HG03025 (cell line): ENCODE measurements around the gene COX10.
"Not testable (repeated sequence)": the region's sequence is repeated elsewhere in the genome, so short reads cannot be mapped to it uniquely, and the experiment has no call there.

Experiments used
- ATAC-seq: cut with Tn5 transposase; IDR thresholded peaks from one replicate; pipeline ENCODE4 v1.9.1; 2021; ENCODE audit warnings: mild to moderate bottlenecking, moderate library complexity; ENCODE audit not compliant: unreplicated experiment, low FRiP score

The COX10 gene

DNA sequence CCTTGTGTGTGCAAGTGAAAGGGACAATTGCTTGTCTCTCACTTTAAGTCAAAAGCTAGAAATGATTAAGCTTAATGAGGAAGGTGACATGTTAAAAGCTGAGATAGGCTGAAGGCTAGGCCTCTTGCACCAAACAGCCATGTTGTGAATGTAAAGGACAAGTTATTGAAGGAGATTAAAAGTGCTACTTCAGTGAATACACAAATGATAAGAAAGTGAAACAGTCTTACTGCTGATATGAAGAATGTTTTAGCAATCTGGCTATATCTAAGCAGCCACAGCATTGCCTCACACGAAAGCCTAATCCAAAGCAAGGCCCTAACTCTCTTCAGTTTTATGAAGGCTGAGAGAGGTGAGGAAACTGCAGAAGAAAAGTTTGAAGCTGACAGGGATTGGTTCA, 96.3 kb downstream of the COX10 start:
- ATAC-seq, result no peak

DNA sequence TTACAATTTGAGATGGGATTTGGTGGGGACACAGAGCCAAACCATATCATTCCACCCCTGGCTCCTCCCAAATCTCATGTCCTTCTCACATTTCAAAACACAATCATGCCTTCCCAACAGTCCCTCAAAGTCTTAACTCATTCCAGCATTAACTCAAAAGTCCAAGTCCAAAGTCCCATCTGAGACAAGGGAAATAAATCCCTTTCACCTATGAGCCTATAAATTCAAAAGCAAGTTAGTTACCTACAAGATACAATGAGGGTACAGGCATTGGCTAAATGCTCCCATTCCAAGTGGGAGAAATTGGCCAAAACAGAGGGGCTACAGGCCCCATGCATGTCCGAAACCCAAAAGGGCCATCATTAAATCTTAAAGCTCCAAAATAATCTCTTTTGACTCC, 98.5 kb downstream of the COX10 start:
- not testable (repeated sequence) for ATAC-seq

DNA sequence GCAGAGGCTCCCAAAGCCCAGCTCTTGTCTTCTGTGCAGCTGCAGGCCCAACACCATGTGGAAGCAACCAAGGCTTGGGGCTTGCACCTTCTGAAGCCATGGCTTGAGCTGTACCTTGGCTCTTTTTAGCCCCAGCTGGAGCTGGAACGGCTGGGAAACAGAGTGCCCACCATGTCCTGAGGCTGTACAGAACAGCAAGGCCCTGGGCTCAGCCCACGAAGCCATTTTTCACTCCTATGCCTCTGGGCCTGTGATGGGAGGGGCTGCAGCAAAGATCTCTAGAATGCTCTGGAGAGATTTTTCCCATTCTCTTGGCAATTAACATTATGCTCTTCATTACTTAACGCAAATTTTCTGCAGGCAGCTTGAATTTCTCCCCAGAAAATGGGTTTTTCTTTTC, 99.3 kb downstream of the COX10 start:
- ATAC-seq, result no peak

DNA sequence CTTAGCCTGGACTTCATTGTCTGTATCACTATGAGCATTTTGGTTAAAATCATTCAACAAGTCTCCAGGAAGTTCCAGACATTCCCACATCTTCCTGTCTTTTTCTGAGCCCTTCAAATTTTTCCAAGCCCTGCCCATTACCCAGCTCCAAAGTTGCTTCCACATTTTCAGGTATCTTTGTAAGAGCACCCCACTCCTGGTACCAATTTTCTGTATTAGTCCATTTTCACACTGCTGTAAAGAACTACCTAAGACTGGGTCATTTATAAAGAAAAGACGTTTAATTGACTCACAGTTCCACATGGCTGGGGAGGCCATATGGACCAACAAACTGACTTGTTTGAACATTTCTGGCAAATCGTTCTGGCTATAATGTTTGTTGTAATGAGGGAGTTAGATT, 100.0 kb downstream of the COX10 start:
- no peak for ATAC-seq

DNA sequence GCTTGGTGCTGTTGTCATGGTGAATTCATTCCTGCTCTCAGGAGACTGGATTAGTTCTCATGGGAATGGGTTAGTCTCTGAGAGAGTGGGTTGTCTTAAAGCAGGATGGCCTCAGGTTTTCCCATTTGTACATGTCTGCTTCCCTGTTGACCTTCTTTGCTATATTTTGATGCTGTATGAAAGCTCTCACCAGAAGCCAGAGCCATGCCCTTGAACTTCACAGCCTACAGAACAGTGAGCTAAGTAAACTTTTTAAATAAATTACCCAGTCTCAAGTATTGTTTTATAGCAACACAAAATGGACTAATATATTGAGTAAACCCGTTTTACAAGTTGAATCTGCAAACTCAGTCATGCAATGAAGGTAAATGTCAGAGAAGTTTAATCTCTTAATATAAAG, 100.6 kb downstream of the COX10 start:
- no peak for ATAC-seq

DNA sequence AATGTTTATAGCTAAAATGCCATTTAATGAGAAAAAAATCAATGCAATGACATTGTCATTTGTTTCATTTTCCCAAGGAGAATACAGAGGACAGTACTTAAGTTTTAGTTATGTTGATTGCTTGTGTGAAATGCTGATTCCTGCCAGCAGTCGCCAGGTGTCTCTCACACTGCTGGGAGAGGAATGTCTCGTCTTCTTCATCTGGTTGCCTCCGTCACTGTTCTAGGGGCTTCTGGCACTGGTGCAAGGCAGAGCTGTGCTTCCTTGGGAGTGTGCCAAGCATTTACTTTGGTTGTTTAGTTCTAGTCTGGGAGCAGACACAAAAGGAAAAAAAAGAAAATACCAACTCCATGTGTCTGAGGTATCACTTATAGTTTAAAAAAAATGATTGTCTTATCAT, 107.7 kb downstream of the COX10 start:
- not testable (repeated sequence) for ATAC-seq

DNA sequence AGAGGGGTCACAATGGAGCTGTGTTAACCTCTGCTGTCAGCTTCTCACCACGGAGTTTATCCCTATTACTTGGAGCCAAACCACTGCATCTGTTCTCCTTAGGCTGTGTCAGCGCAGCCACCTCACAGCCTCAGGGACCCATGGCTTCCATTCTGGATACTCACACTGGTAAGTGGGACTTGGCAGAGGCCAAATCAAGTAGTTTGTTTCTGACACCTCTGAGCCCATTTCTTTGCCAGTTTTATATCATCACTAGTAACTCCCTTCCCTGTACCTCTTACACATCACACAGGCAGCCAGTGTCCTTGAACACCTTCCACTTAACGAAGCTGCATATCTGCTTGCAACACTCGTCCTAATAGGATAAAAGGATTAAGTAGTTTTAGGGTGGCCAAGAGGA, 108.5 kb downstream of the COX10 start:
- not testable (repeated sequence) for ATAC-seq

DNA sequence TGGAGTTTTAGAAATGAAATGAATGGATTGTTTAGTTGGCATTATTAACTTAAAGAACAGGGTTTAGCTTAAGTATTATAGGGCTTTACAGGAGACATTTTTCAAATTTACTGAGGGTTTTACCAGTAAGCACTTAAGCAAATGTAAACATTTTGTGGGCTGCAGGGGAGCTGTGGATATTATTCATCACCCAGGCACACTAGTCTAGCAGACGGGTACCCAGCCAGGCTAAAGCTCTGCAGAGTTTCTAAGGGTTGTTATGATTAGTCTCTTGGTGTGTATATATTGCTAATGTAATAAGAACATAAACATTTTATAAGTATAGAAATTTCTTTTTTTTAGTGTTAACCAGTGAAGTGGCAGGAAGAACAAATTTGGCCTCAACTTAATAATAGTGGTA, 110.6 kb downstream of the COX10 start:
- not testable (repeated sequence) for ATAC-seq

DNA sequence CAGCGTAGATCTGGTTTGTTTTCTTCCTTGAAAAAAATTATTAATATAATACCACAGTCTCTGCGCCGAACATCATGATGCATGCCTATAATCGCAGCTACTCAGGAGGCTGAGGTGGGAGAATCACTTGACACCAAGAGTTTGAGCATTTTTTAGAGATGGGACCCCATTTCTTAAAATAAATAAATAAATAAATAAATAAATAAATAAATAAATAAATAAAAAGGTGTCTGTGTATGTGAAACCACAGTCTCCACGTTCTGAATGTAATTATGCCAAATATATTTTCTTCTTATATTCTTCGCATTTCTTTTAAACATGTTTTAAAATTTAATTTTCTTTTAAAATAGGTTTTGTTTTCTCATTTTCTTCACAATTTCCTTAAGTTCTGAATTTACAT, 112.8 kb downstream of the COX10 start:
- ATAC-seq, result not testable (repeated sequence)

DNA sequence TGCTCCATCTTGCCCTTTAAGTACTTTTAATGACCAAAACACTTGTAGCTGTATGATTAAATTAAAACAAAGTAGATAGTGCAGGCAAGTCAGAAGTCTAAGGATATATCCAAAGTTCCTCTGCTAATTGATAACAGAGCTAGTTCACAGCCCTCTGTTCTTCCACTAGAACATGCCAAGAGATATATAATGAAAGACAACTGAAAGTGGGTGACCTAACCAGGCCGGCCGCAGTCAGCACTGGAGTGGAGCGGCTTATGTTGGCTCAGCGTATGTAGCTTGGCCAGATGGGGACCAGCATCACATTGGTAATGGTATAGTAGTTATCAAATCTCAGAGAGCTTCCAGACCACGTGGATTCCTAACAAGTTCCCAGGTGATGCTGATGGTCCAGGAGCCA, 115.2 kb downstream of the COX10 start:
- not testable (repeated sequence) for ATAC-seq

DNA sequence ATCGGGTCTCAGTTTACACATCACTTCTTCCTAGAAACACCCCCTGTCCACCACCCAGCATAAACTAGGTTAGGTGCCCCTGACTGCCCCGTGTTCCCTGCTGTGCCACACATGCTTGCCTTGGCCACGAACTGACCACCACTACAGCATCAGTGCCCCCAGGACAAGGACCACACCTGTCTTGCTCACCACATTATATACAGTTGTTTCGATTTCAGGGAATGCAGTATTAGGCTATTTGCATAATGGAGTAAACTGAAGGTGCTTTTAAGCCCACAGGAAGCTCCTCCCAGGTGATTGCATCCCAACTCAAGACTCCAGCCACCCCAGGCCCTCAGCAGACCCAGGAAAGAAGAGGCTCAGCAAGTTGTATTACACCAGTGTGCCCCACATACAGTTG, 117.1 kb downstream of the COX10 start:
- ATAC-seq, result not testable (repeated sequence)

DNA sequence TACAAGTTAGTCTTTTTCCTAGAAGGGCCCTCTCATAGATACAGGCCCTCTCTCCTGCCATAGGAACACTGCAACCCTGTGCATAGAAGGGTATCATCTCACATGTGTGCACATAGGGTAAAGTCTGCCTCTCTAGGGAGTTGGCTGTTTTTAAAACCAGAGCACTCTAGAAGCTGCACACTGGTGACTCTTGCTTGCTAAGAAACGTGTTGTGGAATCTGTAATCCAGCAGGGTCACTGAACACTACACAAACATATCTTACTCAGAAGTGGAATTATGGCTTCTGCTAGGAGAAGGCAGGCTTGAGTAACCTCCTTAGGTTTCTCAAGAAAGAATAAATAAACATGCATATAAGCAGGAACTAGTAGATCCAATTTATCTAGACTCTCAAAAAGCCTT, 121.5 kb downstream of the COX10 start:
- not testable (repeated sequence) for ATAC-seq

DNA sequence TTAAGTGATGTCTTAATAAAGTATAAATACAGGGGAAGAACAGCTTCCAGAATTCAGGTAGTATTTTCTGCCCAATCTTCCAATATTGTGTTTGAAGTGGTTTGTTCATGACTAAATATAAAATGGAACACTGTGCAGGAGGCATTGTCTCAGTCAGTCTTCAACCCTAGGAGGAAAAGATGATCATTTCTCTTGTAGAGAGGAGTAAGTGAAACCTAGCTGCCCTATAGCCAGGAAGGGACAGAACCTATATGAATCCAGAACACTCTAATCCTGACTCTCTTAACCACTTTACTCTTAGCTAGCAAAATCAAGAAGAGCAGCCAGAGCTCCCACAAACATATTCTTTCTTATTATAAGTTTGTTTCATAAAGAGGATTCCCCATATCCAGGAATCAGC, 122.2 kb downstream of the COX10 start:
- ATAC-seq, result not testable (repeated sequence)

DNA sequence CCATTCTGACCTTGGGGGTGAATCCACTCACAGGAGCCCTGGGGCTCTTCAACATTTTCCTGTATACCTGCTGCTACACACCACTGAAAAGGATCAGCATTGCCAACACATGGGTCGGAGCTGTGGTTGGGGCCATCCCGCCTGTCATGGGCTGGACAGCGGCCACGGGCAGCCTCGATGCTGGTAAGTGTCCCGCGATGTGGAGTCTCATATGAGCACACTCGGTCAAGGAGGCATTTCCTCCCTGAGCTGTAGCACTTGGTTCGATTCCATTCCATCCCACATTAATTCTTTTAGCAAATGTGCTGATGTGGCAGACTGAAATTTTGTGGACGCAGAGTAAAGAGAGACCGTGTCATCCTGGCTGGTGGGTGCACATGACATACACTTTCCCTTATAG, 122.7 kb downstream of the COX10 start:
- not testable (repeated sequence) for ATAC-seq

DNA sequence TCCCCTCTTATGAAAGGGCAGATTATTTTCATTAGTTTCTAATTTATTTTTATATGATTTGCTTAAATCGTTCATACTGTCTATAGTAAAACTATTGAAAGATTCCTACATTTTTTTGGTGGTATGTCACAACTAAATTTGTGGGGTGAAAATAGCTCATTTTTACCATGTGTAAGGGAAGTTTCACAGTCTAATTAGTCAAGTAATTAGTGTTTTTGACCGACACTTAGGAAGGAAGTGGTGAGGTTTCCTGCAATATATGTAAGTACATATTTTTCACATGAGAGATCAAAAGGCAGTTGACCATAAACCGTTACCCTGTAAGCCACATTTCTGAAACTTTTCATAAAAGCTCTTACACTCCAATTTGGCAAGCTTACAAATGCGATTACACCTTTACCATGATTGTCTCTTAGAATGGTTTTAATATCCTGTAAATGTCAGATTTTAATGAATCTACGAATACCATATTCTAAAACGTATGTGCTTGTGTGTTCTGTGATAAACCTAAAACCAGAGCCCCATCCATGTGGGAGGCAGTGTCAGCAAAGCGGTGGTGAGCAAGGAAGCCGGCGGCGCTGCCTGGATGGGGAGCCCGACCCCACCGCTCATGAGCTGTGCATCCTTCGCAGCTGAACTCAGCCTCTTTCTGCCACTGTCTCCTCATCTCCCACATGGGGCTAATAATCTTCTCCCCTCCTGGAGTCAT, 123.5 kb downstream of the COX10 start:
- not testable (repeated sequence) for ATAC-seq

DNA sequence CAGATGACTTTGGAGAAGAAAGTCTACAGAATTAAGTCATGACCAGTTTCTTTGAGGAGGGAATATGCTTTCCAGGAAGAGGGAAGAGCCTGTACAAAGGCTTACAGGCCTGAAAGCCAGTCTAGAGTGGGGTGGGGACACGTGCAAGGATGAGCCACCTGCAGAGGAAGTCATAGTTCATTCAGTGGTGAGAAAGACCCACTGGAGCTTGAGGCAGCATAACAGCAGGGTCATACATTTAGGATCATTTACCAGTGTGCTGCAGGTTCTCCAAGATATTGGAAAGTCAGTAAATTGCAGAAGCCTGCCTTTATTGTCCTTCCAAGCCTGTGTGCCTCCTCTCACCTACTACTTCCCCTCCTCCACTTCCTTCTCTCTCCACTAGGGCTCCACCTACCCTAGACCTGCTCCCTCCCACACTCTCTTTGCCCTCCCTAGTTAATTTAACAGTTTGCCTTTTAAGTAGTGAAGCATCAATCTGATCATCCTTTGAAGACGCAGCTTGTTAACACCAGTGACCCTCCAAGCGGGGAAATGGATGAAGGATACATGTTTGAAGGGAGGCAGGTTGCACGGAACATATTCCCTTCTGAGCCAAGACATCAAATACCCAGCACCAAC, 127.2 kb downstream of the COX10 start:
- no peak for ATAC-seq

DNA sequence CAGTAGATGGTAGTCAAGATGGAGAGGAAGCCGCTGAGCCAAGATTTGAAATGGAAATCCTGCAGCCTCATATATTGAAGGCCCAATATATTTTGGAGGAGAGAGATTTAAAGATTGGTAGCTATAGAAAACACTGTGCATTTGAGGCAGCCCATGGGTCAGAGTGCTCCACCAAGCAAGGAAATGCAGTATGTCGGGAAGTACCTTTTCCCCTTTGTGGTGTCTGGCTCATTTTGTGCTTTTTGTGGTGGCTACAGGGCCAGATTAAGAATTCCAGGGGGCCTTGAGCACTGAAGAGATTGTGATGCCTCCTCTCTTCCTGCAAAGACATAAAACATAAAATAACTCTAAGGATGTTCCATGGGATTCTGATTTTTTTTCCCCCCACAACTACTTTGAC, 127.8 kb downstream of the COX10 start:
- ATAC-seq, result no peak

DNA sequence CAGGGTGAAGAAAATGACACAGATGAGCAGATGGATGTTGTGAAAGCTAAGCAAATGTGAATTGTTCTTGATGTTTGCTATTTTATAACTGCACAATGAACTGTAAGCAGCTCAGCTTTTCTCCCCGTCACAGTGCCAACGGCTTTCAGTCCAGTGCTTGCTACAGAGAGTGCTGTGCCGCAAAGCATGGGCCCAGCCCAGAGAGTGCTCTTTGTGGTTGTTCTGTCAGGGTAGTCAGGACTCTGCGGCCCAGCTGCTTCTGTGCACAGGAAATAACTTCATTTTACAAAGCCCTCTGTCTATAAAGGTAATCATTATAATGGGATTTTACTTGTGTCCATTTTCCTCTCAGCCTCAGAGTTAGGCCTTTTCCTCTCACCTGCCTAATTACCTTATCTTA, 128.3 kb downstream of the COX10 start:
- no peak for ATAC-seq

DNA sequence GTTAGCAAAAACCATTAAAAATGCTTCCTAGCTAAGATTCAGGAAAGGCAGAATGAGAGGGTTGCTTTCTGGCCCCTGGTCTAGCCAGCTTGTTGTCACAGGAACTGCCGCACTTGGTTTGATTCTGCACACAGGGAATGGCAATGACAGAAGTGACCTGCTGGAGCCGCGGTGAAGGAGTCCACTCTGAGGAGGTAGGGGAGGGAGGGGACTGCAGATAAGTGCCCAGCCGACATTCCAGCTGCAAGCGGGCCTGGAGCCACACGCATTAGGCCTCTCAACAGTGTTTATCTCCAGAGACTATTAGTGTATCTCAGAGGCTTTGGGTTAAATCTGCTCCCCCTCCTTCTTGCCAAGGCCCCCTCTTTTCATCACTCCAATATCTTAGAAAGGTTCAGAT, 128.7 kb downstream of the COX10 start:
- no peak for ATAC-seq

DNA sequence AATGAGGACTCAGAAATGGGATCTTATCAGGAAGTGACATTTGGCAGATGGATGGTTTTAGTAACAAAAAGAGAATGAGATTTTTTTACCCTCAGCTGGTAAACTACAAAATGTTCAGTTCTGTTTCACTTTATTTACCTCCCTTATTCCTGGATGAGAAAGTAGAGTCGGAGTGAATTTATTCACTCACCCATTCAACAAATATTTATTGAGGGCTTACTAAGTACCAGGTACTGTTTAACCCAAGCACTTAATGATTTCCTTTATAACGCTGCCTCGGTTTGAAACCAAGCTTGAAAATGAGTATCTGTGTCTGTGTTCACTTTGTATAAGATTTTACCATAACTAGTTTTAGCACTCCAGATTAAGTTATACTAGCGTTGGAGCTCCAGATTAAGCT, 129.3 kb downstream of the COX10 start:
- no peak for ATAC-seq

DNA sequence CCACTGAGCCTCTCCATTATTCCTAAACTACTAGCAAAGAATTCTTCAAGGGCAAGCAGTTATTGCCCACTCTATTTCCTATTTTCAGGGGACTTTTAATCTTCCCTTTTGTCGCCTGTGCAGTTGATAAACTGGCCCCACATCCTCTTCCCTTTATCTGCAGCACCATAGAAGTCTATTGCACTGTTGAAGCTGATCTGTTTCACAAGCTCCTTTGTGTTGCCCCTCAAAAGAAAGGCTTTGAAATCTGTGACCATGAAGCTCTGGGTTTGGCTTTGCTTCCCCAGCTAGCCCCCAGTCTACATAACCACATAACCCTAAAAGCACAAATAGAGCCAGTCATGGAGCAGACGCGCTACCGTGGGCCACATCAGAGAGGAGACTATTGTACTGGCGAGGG, 130.3 kb downstream of the COX10 start:
- no peak for ATAC-seq

DNA sequence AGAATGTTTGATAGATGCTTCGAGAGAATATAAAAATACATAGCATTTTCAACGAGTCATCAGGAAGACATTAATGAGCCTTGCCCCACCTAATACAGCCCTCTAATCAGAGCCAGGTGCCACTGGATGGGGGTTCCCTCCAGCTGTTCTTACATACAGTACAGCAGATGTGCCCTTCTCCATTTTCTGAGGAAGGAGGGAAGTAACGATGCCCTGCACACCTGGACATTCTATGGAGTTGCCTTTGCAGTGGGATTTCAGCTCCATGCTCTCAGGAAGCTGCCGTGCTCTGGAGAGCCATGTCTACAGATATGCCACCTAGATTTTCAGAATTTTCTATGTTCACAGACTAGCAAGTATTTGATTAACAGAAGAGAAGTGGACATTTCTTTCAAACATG, 131.1 kb downstream of the COX10 start:
- ATAC-seq, result no peak
